HUDEP-2 (cell line): Measurements from ENCODE around the gene PROX1.

ENCODE experiments used
- DNase-seq, 76 experiments: peaks; one replicate each; lab custom pipeline; 2025; ENCODE audit not compliant: unreplicated experiment in 76 of 76; lab: John Stamatoyannopoulos, UW

Gene PROX1

GRCh38 chr1:213987927-213988506, at the start of gene PROX1:
PROX1 (plus strand) TSS chr1:213987973; CDS start chr1:213996536, 8,563 bp downstream.
- DNase-seq: peak in 2 of 76 experiments; percentile 13 to 38

- no peak for DNase-seq
Observed at GRCh38 chr1:213938776-213939175, 49.0 kb upstream of the PROX1 start.

- no peak for DNase-seq
Observed at GRCh38 chr1:213939888-213940287, 47.9 kb upstream of the PROX1 start.

GRCh38 chr1:213940947-213941346, 46.8 kb upstream of the PROX1 start:
- DNase-seq: no peak

- DNase-seq: no peak
Observed at GRCh38 chr1:213942061-213942460, 45.7 kb upstream of the PROX1 start.

- no peak for DNase-seq
Observed at GRCh38 chr1:213947200-213947801, 40.5 kb upstream of the PROX1 start.

GRCh38 chr1:213951876-213952275, 35.9 kb upstream of the PROX1 start:
- DNase-seq: no peak

GRCh38 chr1:213953806-213954205, 34.0 kb upstream of the PROX1 start:
- DNase-seq: no peak

GRCh38 chr1:213956295-213956770, 31.4 kb upstream of the PROX1 start:
- DNase-seq: no peak

- no peak for DNase-seq
Observed at GRCh38 chr1:213958346-213958745, 29.4 kb upstream of the PROX1 start.

- no peak for DNase-seq
Observed at GRCh38 chr1:213960963-213961362, 26.8 kb upstream of the PROX1 start.

- DNase-seq: no peak
Observed at GRCh38 chr1:213962508-213962907, 25.3 kb upstream of the PROX1 start.

- no peak for DNase-seq
Observed at GRCh38 chr1:213966122-213966521, 21.7 kb upstream of the PROX1 start.

- no peak for DNase-seq
Observed at GRCh38 chr1:213968146-213968825, 19.5 kb upstream of the PROX1 start.

- no peak for DNase-seq
Observed at GRCh38 chr1:213969958-213970555, 17.7 kb upstream of the PROX1 start.

GRCh38 chr1:213972141-213972540, 15.6 kb upstream of the PROX1 start:
- no peak for DNase-seq

- no peak for DNase-seq
Observed at GRCh38 chr1:213973129-213973528, 14.6 kb upstream of the PROX1 start.

GRCh38 chr1:213976665-213977485, 10.9 kb upstream of the PROX1 start:
- DNase-seq: no peak

GRCh38 chr1:213977486-213977842, 10.3 kb upstream of the PROX1 start:
- DNase-seq: no peak

- DNase-seq: no peak
Observed at GRCh38 chr1:213977909-213978308, 9.9 kb upstream of the PROX1 start.
